Activated T-cell treated with anti-CD3 and anti-CD28 coated beads for 1 hour (primary cell): Measurements from ENCODE around the gene TNIK.

Experiments used
- DNase-seq: peaks from one replicate; pipeline ENCODE4 v3.0.0-alpha.2; 2020; ENCODE audit warnings: low read depth

Gene TNIK

DNA sequence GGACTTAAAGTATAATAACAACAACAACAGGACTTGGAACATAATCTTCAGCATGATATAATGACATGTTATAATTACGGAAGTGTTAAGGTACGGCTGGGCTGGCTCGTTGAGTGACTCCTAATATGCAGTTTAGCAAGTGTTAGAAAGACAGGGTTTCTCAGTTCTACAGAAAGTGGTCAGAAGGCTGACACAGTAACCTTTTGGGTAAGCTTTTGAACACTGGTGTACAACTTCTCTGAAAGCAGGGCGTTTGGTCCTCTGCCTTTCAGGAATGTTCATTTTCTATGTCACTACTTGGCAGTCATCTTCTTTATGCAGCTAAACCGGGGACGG lies 300.4 kb downstream of the TNIK start:
- DNase-seq: no peak

DNA sequence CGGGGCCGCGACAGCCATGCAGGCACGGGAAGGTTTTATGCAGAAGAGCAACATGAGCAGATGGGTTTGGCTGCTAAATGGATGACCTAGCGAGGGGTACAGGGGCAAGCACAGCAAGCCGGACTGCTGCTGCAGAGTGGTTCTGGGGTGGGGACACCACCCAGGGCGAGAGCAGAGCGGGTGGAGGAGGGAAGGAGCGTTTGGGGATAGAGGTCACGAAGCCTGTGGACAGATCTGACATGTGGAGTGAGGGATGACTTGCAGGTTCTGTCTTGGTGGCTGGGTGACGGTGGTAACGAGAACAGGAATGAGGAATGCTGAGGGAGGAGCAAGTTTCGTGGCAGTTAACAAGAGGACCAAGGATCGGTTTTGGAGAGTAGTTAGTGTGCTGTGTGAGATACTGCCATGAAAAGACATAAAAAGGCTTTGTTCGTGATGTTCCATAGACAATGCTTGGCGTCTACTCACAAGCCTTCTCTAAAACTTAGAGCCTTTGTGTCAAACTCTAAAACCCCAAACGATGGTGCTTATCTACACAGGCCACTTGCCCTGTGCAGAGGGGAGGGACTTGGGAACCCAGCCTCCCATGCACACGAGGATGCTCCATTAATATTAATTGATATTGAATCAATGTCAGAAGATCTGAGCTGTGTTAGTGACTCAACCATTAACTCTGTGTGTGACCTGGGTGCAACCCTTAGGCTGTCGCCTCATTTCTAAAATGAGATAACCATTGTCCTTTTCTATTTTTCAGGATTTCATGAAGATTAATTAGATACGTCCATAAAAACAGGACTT lies 301.0 kb downstream of the TNIK start:
- no peak for DNase-seq

DNA sequence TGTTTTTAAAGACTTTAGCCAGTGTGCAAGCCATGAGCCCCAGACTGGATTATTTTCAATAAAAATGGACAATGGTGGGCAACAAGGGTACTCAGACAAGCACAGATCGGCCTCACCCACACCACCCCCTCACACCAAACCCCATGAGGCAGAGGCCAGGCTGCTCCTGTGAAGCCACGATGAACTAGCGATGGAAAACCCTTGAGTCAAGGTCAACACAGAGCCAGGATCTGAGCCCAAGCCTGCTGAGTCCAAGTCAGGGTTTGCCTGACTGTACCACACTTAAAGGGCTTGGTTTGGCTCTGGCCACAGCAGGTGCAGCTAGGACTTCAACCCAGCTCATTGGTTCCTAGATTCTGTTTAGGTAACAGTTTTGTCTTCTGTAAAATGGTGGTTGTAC lies 302.2 kb downstream of the TNIK start:
- no peak for DNase-seq

DNA sequence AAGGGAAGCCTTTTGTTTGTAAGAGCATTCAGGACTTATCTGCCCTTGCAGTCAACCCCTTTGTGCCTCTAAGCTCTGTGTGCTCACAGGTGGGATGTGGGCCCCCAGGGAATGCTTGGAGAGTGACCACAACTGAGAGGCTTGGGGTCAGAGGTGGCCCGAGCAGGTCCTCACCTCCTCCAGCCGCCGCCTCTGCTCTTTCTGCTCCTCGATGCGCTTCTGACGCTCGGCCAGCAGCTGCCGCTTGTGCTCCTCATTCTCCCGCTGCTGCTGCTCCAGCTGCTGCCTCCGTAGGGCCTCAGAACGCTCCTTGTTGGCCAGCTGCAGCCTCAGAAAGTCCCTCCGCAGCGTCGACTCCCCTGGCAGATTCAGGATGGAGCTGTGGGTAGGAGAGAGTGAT lies 302.9 kb downstream of the TNIK start:
- no peak for DNase-seq

DNA sequence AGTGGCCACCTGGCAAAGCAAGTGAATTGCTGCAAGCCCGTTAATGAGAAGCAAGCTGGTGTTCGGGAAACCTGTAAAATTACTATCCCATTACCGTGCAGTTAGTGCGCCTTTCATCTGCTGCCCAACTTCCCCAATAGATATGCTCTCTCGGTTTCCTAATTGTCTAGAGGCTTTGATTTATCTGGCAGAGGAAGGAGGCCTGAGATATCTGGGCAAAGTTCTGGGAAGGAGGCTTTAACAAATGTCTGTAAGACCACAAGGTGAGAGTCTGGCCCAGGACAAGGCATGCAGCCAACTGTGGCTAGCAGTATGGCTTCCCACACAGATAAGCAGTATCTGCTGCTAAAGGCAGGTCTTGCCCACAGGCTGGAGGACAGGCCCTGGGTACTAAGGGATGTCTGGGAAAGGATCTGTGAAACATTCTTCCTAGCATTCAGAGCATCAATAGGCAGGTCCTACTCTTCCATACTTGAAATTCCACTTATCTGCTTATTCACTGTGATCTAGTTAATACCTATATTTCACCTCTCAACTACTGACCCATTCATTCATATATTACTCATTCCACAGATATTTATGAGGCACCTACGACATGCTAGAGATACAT lies 303.7 kb downstream of the TNIK start:
- no peak for DNase-seq

DNA sequence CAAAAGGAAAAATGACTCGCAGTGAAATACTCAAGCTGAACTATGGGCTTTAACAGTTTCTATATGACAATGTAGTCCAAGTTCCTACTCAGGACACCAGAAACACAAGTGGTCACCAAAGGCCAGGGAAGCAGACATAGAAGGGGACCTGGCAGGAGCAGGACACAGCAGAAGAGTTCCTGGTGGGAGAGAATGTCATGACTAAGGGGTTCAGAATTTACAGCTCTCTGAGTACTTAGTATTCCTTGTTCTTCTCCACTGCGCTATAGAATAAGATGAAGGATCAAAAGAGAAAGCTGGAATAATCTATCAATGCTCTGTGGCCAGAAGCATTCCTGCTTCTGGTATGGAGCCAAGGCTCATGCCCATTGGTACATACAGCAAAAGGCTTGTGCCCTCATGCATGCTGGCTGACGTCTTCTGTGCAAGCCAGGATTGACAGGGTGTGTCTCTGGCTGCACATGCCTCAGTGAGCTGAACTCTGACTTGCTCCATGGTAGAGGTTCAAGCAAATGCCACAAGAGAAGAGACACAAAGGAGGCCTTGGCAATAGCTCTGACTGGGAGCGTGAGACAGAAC lies 305.0 kb downstream of the TNIK start:
- DNase-seq: no peak

DNA sequence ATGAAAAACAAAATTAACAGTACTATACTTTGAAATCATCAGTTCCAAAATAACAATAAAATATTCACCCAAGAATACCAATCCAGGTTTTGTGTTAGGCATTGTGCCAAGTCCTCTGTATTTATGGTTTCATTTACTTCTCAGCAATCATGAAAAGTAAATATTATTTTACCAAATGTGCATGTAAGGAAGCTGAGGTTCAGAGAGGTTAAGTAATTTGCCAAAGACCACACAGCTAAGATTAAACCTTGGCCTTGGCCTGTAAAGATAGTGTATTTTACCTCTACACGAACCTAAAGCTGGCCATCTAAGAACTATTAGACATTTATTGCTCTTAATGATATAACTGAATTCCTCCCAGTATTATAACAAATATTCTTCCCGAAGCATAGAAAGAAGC lies 309.3 kb downstream of the TNIK start:
- no peak for DNase-seq

DNA sequence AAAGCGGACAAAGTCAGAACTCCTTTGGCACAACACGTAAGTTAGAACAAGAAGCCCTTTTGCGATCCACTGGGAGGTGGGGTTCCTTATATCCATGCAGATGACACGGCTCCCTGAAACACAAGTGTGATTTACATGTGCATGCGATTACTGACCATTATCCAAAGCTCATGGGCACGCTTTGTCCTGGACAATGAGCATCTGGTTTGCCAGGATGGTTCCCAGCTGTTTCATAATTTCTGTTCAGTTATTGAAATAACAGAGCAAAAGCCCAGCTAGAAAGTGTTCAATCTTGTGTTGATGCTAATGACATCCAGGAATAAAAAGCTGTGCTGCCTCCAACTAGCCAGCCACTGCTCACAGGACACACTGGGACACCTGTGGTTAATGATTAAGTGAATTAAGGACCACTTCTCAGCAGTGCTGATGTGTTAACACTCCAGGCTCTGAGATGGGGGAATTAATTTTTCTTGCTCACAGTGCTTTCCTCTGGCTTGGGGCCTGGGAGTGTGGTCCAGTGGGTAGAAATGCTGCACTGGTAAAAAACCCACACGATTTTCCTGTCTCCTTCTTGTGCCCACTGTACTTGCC lies 310.6 kb downstream of the TNIK start:
- no peak for DNase-seq

DNA sequence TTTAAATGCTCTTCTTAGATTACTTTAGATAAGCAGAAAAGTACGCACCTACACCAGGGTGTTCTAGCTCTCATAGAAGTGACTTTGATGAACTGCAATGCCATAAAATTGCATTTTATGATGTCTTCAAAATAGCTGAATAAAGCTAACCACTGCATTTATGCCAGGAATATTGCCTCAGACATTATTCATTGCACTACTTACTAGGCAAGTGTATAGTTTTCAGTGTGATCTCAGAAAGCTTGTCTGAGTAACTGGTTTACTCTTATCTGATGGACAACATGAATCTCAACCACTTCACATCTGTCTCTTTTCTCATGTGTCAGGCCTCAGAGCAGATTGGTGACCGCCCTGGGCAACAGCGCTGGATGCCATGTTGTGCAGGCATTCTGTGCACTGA lies 314.4 kb downstream of the TNIK start:
- DNase-seq: no peak

DNA sequence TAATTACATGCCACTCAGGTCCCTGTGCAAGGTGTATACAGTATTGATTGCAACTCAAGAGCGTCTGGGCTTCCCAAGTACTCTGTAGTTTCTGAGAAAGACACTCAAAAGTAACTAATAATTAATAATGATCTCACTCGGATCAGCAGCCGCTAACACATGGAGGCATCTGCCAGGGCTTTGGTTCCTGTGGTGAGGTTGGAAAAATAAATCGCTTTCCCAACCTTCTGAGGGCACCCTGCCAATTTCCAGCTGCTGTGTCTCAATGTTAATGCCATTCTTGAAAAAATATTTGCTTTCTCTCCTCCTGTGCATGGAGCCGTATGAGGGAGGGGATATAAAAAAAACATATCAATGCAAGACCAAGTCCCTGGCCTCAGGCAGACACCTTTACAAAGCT lies 317.2 kb downstream of the TNIK start:
- DNase-seq: no peak

DNA sequence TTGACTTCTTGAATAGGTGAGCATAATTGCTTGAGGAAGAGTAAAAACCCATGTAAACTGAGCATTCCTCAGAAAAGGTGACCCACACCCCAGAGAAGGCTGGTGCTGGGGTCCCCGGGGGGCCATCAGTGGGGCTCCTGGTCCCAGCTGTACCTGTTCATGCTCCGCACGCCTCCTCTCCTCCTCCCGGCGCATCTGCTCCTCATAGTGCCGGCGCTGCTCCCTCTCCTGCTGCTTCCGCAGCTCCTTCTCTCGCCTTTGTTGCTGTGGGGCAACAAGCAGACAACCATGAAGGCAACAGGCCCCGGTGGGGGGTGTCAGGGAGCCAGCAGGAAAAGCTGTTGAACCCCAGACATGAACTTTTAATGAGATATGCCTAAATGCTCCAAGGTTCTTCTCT lies 320.0 kb downstream of the TNIK start:
- DNase-seq: no peak

DNA sequence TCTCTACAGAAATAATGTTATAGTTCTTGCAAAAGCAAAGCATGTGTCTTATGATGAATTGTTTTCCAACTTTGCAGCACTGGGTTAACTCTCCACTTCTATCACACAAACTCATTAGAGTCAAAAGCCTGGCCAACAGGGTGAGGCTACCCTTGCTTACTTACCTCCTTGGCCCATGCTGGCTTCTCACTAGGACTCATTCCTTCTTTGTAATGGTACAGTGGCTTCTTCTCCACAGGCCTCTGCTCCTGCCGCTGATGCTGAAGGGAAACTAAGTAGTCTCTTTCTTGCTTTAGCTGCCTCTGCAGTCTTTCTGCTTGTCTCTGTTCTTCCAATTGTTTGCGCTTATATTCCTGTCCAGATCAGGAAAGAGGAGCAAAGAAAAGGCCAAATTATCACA lies 322.2 kb downstream of the TNIK start:
- no peak for DNase-seq

DNA sequence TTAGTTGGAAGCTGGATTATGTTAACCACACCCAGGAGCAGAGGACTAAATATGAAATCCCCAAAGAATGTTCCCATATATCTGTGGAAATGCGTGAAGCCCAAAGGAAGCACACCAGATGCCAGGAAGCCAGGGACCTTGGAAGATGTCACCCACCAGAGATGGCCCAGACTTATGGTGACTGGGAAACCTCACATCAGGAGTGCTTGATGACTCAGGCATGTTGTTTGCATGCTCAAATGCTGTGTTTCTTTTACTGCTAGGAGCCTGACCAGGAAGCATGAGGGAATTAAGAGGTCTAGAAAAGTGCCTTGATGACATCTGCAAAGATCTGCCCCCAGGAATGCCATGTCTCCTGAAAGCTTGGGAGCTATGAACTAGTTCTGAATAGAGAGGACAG lies 324.7 kb downstream of the TNIK start:
- DNase-seq: no peak

DNA sequence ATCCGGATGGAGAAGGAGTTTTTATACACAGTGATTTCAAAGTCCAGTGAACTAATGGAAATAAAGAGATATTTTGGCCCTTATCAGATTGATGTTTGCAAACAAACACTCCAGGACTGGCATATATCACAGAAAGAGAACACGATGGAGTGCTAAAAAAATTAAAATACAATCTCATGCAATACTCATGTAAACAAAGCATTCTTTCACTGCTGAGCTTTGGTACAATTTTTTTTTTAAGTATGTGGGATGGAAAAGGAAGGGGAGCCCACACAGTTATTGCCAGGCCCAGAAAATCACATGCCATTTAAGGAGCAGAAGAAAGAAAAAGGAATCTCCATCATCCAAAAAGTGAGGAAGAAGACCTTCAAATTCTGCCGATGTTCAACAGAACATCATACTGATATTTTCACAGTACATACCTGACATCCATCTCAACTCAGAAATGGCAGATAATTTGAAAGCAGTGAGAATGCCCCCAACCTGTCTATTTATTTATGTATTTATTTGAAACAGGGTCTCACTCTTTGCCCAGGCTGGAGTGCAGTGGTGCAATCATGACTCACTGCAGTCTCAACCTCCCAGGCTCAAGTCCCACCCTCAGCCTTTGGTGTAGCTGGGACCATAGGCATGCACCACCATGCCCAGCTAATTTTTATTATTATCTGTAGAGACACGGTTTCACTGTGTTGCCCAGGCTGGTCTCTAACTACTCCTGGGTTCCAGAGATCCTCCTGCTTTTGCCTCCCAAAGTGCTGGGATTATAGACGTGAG lies 326.2 kb downstream of the TNIK start:
- no peak for DNase-seq

DNA sequence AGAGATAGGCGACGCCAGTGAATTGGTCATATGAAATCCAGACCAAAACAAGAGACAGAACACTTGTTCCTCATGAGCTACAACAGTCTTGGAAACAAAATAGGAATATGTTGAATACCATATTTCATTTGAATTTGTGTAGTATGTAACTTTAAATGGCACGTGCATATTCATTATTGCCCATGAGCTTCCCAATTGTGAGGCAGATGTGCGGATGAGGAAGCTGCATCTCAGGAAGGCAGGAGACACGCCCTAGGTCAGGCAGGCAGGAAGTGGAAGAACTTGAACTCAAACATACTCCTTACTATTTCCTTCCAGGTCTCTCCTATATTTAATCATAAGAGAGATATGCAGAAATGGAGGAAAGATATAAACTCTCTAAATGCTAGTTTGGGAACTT lies 326.9 kb downstream of the TNIK start:
- DNase-seq: no peak

DNA sequence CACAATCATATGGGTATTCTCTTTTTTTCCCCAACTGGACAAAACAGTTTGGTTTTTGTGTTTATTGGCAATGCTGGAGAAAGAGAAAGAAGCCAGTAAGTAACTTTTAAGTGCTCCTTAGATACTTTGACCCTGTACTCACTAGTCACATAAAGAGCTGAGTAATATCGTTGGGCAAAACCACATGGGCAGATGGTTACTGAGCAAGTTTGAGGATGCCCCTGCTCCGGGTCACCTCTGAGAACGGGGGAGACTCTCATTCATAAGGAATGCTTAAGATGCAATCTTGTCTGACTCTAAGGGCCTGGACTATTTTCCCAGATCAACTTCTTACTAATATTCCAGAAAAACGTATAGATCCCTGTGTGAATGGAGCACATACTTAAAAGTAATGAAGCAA lies 327.3 kb downstream of the TNIK start:
- no peak for DNase-seq

DNA sequence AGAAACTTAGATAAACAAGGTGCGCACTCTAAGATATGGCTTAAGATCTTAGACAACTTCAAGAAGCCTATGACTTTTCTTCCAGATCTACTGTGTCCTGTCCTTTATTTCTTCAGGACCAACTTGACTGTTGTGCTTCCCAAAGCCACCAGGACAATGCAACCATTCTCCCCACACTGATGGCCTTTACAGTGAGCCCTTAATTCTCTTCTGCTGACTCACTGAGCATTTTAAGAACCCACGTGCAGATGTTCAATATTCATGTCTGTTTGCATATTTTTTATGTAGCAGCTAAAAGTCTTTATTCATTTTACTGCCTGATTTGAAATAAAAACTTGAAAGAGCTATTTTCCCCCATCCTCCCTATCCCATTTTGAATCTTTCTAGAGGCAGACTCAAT lies 330.4 kb downstream of the TNIK start:
- DNase-seq: no peak

DNA sequence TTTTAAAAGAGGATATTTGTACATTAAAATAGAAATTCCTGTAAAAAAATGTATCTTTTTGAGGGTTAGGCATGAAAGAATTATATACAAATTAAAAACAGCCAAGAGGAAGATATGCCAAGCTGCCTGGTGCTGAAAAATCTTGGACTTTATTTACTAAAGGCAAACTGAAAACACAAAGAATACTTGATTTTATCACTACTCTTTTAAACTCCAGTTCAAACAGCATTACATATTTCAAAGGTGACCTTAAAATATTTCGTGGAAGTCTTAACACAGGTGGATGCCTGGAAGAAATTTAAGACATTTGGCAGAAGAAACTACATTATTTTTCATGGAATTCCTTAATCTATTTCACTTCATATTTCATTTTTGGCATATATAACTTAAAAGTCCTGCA lies 332.6 kb downstream of the TNIK start:
- no peak for DNase-seq

DNA sequence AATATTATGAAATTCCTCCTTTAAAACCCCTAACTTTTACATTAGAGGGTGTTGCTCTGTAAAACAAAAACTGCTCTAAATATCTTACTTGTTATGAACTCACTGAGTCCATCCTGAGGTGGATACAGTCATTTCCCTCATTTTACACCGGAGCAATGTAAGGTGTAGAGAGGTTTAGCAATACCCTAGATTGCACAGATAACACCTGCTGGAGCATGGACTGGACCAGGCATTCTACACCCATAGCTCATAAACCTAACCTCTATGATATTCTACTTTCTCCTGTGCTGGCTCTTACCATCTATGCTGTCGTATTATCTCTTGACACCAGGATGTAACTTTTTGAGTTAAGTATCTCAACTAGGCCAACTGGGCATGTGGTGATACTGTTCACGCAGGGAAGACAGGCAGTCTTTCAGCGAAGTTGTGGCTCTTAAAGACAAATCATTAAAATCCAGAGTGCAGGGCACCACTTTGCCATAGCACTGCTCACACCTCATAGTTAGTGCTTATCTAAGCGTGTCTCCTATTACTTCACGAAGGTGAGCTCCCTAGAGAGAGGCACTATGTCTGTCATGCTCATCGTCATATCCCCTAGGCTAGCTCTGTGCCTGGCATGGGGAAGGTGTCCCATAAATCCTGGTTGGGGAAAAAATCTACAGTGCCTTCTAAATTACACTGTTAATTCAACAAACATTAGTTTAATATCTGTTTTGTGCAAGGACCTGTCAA lies 333.6 kb downstream of the TNIK start:
- no peak for DNase-seq

DNA sequence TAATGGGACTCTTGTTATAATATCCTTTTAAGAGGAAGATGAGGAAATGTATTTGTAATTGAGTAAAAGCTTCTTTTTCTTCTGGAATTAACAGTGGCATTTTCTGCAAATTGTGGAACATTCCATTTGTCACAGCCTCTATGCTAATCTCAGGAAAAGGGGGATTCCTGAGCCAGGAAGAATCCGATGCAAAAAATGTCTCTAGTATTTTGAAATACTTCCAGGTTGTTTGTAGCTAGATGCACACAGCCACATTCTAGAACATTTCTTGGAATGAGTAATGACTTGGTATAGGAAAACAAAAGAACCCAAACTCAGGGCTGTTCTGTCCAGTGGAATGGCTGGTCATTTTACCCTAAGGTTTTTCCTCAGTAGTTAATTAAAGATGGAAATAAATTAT lies 335.2 kb downstream of the TNIK start:
- no peak for DNase-seq

DNA sequence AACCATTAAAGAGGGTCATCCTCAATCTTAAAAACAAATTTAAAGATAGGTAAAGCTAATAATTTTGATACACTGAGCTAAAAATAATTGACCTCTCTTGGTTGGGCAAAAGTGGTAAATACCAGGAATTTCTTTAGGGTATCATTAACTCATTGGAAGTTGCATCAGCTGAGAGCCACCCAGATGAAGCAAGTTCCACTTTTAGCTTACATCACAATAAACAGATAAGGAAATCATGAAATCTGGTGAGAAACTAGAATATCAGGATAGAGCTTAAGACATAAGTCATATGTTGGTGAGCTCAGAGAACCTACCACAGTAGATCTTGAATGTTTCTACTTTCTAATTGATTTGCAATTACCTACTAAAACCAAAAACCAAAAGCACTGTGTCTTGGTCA lies 336.3 kb downstream of the TNIK start:
- no peak for DNase-seq

DNA sequence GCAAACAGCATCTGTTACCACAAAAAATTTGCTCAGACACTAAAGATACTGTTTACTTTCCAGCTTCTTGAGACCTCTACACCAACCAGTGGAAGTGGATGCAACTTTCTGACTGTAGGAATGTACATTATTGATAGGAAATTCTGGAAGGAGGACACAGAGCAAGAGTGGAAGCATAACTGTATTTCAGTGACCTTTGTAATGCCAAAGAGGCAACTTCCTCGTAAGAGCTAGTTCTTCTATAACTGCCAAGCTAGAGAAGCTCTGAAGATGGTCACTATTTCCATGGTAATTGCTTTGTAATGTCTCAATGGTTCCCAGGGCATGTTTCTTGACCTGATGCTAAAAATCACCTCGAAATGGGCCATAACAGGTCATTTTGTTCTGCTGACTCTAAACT lies 337.3 kb downstream of the TNIK start:
- no peak for DNase-seq
